NCI-H1105 (cell line): ENCODE results near the gene HSPG2.
A peak's percentile ranks its signal among the peaks of the same experiment; 100 is the strongest.
"Not testable (repeated sequence)": the region's sequence is repeated elsewhere in the genome, so short reads cannot be mapped to it uniquely, and the experiment has no call there.

Source experiments
- DNase-seq: peaks from one replicate; lab custom pipeline; 2025; lab: John Stamatoyannopoulos, UW

HSPG2 gene

GRCh38 chr1:21937034-21937371 lies at the start of gene HSPG2:
Gene HSPG2, minus strand, starts transcription at chr1:21937310. Its CDS starts 93 bp downstream, at chr1:21937217.
- no peak for DNase-seq

GRCh38 chr1:21986386-21986785 lies 49.3 kb upstream of the HSPG2 start:
- not testable (repeated sequence) for DNase-seq

DNA sequence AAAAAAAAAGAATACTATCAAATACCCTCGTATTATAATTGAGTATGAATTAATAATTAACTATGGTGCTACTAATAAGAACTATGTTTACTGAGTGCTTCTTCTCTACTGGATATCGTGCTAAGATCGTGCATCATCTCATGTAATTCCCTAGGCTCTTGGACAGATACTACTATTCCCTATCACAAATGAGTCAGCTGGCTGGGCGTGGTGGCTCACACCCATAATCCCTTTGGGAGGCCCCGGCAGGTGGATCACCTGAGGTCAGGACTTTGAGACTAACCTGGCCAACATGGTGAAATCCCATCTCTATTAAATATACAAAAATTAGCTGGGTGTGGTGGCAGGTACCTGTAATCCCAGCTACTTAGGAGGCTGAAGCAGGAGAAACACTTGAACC lies 48.8 kb upstream of the HSPG2 start:
- not testable (repeated sequence) for DNase-seq

DNA sequence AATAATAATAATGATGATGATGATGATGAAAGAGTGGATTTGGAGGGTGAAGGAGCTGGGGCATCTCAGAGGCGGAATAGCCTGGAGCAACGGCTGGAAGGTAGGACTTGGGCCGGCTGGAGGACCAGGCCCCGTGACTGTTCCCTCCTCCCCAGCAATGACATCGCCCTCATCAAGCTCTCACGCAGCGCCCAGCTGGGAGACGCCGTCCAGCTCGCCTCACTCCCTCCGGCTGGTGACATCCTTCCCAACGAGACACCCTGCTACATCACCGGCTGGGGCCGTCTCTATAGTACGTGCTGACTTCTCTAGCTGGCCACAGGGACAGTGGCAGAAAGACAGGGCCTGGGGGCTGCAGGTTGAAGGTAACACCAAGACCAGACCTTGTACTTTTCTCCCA lies 46.4 kb upstream of the HSPG2 start:
- DNase-seq = not testable (repeated sequence)

GRCh38 chr1:21982122-21982521 lies 45.0 kb upstream of the HSPG2 start:
- not testable (repeated sequence) for DNase-seq

- DNase-seq = not testable (repeated sequence)
These were observed 44.1 kb upstream of the HSPG2 start for GRCh38 chr1:21981253-21981652.

GRCh38 chr1:21980515-21981220 lies 43.6 kb upstream of the HSPG2 start:
- DNase-seq = not testable (repeated sequence)

DNA sequence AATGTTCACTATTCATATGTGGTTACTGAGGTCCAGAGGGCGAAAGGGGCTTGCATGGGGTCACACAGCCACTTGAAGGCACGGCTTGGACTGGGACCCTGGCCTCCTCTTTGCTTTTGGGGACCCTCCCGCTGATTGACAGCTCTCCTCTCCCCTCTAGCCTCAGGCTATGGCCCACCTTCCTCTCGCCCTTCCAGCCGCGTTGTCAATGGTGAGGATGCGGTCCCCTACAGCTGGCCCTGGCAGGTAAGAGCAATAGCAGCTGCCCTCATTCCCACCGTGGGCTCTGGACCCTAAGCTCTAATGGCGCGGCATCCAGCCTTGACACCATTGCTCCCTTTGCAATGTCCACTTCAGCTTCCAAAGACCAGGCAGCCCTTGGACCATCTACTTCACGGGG lies 41.1 kb upstream of the HSPG2 start:
- DNase-seq = not testable (repeated sequence)

DNA sequence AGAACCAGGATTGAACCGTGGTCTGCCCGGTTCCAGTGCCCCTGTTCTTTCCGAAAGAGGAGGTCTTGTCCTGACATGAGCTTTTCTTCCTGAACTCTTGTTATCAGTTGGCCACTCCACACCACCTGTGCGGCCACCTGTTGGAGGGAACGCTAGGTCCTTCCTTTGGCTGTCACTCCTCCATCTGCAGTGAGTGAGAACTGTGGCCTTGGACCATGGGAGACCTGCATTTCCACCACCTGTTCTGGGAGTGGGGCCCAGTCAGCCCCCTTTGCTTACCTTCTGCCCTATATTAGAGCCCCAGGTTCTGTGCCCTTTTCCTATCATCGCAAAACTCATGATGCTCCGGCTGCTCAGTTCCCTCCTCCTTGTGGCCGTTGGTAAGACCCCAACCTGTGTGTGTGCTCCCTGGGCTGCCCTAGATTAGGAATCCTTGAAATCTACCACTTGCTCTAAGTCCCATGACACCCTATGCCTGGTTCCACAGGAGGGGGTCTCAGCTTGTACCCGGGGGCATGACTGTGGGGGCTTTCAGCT lies 39.7 kb upstream of the HSPG2 start, which contains the start of gene CELA3B:
CELA3B (plus strand) TSS at position 320 of the 537 bp plus-strand sequence; CDS start at position 338, 18 bp downstream.
- not testable (repeated sequence) for DNase-seq

- not testable (repeated sequence) for DNase-seq
These were observed 38.2 kb upstream of the HSPG2 start for GRCh38 chr1:21975296-21975695.

GRCh38 chr1:21974699-21975098 lies 37.6 kb upstream of the HSPG2 start:
- DNase-seq = not testable (repeated sequence)

- not testable (repeated sequence) for DNase-seq
These were observed 36.8 kb upstream of the HSPG2 start for GRCh38 chr1:21973948-21974347.

GRCh38 chr1:21972973-21973441 lies 35.9 kb upstream of the HSPG2 start:
- DNase-seq = not testable (repeated sequence)

- not testable (repeated sequence) for DNase-seq
These were observed 33.4 kb upstream of the HSPG2 start for GRCh38 chr1:21970523-21970922.

DNA sequence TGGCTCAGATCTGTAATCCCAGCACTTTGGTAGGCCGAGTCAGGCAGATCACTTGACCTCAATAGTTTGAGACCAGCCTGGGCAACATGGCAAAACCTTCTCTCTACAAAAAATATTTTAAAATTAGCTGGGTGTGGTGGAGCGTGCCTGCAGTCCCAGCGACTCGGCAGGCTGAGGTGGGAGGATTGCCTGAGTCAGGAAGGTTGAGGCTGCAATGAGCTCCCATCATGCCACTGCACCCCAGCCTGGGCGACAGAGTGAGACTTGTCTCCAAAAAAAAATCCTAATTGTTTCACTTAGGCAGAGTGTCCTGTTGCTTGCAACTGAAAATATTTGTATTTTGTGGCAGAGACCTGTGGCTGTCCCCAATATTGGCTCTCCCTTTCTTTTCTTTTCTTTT lies 32.0 kb upstream of the HSPG2 start:
- DNase-seq = not testable (repeated sequence)

DNA sequence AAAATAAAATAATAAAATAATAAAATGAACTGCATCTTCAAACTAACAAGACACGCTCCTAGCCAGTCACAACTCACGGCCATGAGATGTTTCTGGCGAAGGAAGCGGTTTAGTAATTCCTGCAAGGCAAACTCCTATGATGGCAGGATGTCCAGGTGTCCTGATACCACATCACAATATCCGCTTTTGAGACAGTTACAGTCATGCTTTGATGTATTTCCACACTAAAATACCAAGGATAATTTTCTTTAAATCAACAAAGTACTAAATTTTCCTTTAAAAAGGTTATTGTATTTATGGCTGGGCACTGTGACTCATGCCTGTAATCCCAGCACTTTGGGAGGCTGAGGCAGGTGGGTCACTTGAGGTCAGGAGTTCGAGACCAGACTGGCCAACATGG lies 30.1 kb upstream of the HSPG2 start:
- not testable (repeated sequence) for DNase-seq

- no peak for DNase-seq
These were observed 29.3 kb upstream of the HSPG2 start for GRCh38 chr1:21966247-21967000.

GRCh38 chr1:21963477-21964217 lies 26.5 kb upstream of the HSPG2 start:
- DNase-seq = peak; percentile 66

- DNase-seq = no peak
These were observed 24.7 kb upstream of the HSPG2 start for GRCh38 chr1:21961799-21962198.

DNA sequence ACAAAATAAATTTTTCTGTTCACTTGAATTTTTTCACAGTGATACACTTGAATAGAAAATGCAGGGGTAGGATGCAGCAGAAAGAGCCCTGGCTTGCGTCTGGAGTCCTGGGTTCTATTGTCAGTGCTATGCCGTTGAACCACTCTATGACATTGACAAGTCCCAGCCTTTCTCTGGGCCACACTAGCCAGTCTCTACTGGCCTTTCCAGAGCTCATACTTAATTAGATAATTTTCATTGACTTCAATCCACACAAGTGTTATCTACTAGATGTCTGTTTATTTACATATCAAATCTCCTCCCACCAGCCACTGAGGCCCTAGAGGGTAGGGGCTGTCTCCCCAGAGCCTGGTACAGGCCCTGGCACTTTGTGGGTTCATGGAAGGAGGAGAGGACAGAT lies 24.2 kb upstream of the HSPG2 start:
- DNase-seq = no peak

DNA sequence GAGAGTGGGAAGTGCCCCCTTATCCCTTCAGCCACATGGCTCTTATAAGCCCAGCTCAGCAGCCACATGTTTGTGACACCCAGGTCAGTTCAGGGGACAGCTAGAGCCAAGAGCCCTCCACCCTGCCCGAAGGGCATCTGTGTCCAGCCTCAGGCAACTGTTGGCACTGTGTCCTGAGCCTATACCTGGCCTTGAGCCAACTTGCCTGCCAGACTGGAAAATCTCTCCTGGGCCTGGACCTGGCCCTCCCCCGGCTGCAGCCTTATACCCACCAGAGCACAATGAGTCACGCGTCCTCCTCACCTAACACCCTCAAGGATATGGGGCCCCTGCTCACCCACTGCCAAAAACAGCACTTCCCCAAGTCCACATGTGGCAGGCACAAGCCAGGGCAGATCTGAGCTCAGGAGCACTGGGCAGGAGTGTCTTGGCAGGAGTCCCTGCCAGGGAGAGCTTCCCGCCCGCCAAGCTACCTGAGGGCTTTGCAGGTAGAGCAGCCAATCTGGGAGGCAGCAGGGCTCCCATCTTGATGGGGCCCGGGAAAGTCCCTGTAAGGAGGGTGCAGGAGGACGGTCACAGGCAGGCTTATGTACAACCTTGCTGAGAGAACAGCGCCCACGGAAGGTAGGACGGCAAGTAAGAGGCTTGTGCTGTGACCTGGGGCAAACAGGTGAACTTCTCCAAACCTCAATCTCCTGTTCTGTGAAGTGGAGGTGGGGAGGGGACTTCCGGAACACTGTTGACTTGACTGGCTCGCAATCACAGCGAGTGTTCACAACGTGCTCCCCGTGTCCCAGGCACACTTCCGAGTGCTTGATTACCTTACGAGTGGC lies 19.8 kb upstream of the HSPG2 start:
- peak; percentile 71 for DNase-seq
